H9 (cell line): ENCODE results near the gene GJD4. TPM values are rescaled to one million over a fixed set of nuclear protein-coding genes. Genes with fewer than 3 reads are reported as not detected.

ENCODE experiments used
- DNase-seq: peaks from one replicate; pipeline ENCODE4 v3.0.0-alpha.2; 2017
- H2AFZ ChIP-seq: one replicate; pipeline ENCODE4 v1.6.1; 2013; ENCODE audit warnings: mild to moderate bottlenecking, low read length, control low read depth, moderate library complexity
- H2AK5ac ChIP-seq: 2 replicates; pipeline ENCODE4 v1.6.1; 2013; ENCODE audit warnings: low read length, control low read depth, mixed read lengths; ENCODE audit not compliant: insufficient read length
- H2BK120ac ChIP-seq: one replicate; pipeline ENCODE4 v1.6.1; 2013; ENCODE audit warnings: low read depth, mild to moderate bottlenecking, low read length, control low read depth, inconsistent platforms; ENCODE audit not compliant: poor library complexity, severe bottlenecking
- H2BK12ac ChIP-seq: 2 replicates; pipeline ENCODE4 v1.6.1; 2013; ENCODE audit warnings: low read length, control low read depth, mixed read lengths, low read depth; ENCODE audit not compliant: insufficient read length
- H2BK15ac ChIP-seq: 2 replicates; pipeline ENCODE4 v1.6.1; 2013; ENCODE audit warnings: low read depth, low read length, control low read depth
- H2BK20ac ChIP-seq: one replicate; pipeline ENCODE4 v1.6.1; 2013; ENCODE audit warnings: low read depth, mild to moderate bottlenecking, low read length, control low read depth, inconsistent platforms; ENCODE audit not compliant: poor library complexity, severe bottlenecking
- H2BK5ac ChIP-seq: 2 replicates; pipeline ENCODE4 v1.6.1; 2013; ENCODE audit warnings: low read length, control low read depth, mixed read lengths; ENCODE audit not compliant: insufficient read length
- H3K14ac ChIP-seq: 2 replicates; pipeline ENCODE4 v1.6.1; 2013; ENCODE audit warnings: low read length, control low read depth; ENCODE audit not compliant: insufficient read depth
- H3K18ac ChIP-seq: 2 replicates; pipeline ENCODE4 v1.6.1; 2013; ENCODE audit warnings: low read depth, mild to moderate bottlenecking, mixed read lengths, low read length, control low read depth; ENCODE audit not compliant: insufficient read length
- H3K23ac ChIP-seq: 2 replicates; pipeline ENCODE4 v1.6.1; 2013; ENCODE audit warnings: low read length, control low read depth, mixed read lengths, low read depth; ENCODE audit not compliant: insufficient read length
- H3K23me2 ChIP-seq: 2 replicates; pipeline ENCODE4 v1.6.1; 2013; ENCODE audit warnings: low read depth, mild to moderate bottlenecking, mixed read lengths, low read length, control low read depth; ENCODE audit not compliant: insufficient read length, poor library complexity, severe bottlenecking
- H3K27ac ChIP-seq: 2 replicates; pipeline ENCODE4 v1.5.1; 2013; ENCODE audit warnings: low read length, control low read depth, mixed read lengths, low read depth; ENCODE audit not compliant: insufficient read length
- H3K27me3 ChIP-seq: 2 replicates; pipeline ENCODE4 v1.6.1; 2013; ENCODE audit warnings: low read length, control low read depth, inconsistent platforms; ENCODE audit not compliant: insufficient read depth
- H3K4ac ChIP-seq: 2 replicates; pipeline ENCODE4 v1.6.1; 2013; ENCODE audit warnings: low read depth, mild to moderate bottlenecking, control low read depth, inconsistent platforms, low read length, moderate library complexity
- H3K4me1 ChIP-seq: 2 replicates; pipeline ENCODE4 v1.6.1; 2013; ENCODE audit warnings: low read length, control low read depth, inconsistent platforms; ENCODE audit not compliant: insufficient read depth
- H3K4me2 ChIP-seq: 2 replicates; pipeline ENCODE4 v1.6.1; 2013; ENCODE audit warnings: low read length, control low read depth, mixed read lengths; ENCODE audit not compliant: insufficient read length, insufficient read depth
- H3K56ac ChIP-seq: 2 replicates; pipeline ENCODE4 v1.6.1; 2013; ENCODE audit warnings: low read depth, mild to moderate bottlenecking, mixed read lengths, low read length, control low read depth; ENCODE audit not compliant: insufficient read length
- H3K79me1 ChIP-seq: 2 replicates; pipeline ENCODE4 v1.6.1; 2013; ENCODE audit warnings: low read depth, mild to moderate bottlenecking, moderate library complexity, low read length, control low read depth, inconsistent platforms; ENCODE audit not compliant: insufficient read depth, poor library complexity, severe bottlenecking
- H3K79me2 ChIP-seq: 2 replicates; pipeline ENCODE4 v1.6.1; 2013; ENCODE audit warnings: low read length, control low read depth, inconsistent platforms; ENCODE audit not compliant: insufficient read depth
- H3K9ac ChIP-seq: 2 replicates; pipeline ENCODE4 v1.6.1; 2013; ENCODE audit warnings: low read length, control low read depth, mixed read lengths; ENCODE audit not compliant: insufficient read length; ENCODE audit errors: extremely low read depth
- H3K9me3 ChIP-seq: one replicate; pipeline ENCODE4 v1.6.1; 2013; ENCODE audit warnings: low read depth, low read length, inconsistent platforms; ENCODE audit not compliant: control insufficient read depth
- H3T11ph ChIP-seq: one replicate; pipeline ENCODE4 v1.6.1; 2013; ENCODE audit warnings: mild to moderate bottlenecking, low read length, control low read depth, inconsistent platforms
- H4K20me1 ChIP-seq: one replicate; pipeline ENCODE4 v1.6.1; 2013; ENCODE audit not compliant: control insufficient read depth, insufficient read length, insufficient read depth
- H4K5ac ChIP-seq: 2 replicates; pipeline ENCODE4 v1.6.1; 2013; ENCODE audit warnings: low read depth, mild to moderate bottlenecking, mixed read lengths, low read length, control low read depth; ENCODE audit not compliant: insufficient read length
- H4K8ac ChIP-seq: replicated peaks from 2 replicates; pipeline ENCODE4 v1.6.1; 2013; ENCODE audit warnings: low read length, control low read depth, mixed read lengths, low read depth; ENCODE audit not compliant: insufficient read length
- H4K91ac ChIP-seq: 2 replicates; pipeline ENCODE4 v1.6.1; 2013; ENCODE audit warnings: low read depth, mild to moderate bottlenecking, moderate library complexity, mixed read lengths, low read length, control low read depth; ENCODE audit not compliant: insufficient read length
- H3K27ac Mint-ChIP-seq, 3 experiments: 2 replicates in 2 of 3; 3 replicates in 1 of 3; pipeline ENCODE4 v1.8.0; 2020 to 2021; ENCODE audit warnings: mixed read lengths in 3 of 3, mild to moderate bottlenecking in 1 of 3, moderate library complexity in 1 of 3
- H3K27me3 Mint-ChIP-seq: 2 replicates; pipeline ENCODE4 v1.8.0; 2021; ENCODE audit warnings: low read depth, mild to moderate bottlenecking, moderate library complexity, mixed read lengths
- H3K36me3 Mint-ChIP-seq, 3 experiments: 2 replicates in 2 of 3; 3 replicates in 1 of 3; pipeline ENCODE4 v1.8.0; 2020 to 2021; ENCODE audit warnings: low read depth in 3 of 3, mixed read lengths in 3 of 3; ENCODE audit not compliant: insufficient read depth in 1 of 3
- H3K4me1 Mint-ChIP-seq, 2 experiments: 2 replicates each; pipeline ENCODE4 v1.8.0; 2020; ENCODE audit warnings: mixed read lengths in 2 of 2
- H3K4me3 Mint-ChIP-seq, 2 experiments: 2 replicates in 1 of 2; 3 replicates in 1 of 2; pipeline ENCODE4 v1.8.0; 2020 to 2021; ENCODE audit warnings: mild to moderate bottlenecking in 2 of 2, mixed read lengths in 2 of 2, moderate library complexity in 1 of 2
- H3K9me3 Mint-ChIP-seq, 2 experiments: 2 replicates in 1 of 2; 3 replicates in 1 of 2; pipeline ENCODE4 v1.8.0; 2020; ENCODE audit warnings: mild to moderate bottlenecking in 2 of 2, mixed read lengths in 2 of 2, moderate library complexity in 1 of 2
- WGBS: extraction: QIAGEN DNeasy Blood & Tissue Kit; methylation state at CpG from one replicate; pipeline ENCODE4 v1.1.7; 2013; ENCODE audit warnings: missing lambda C conversion rate, low lambda C conversion rate, mixed read lengths; ENCODE audit not compliant: insufficient read length; ENCODE audit errors: extremely low coverage; 5-methylcytosine and 5-hydroxymethylcytosine counted together
- total RNA-seq: library from RNA; stranded (reverse); gene quantifications from 2 replicates; pipeline ENCODE4 v1.2.1, GENCODE V29; 2021
- TF ChIP-seq, protein P1 (sequence below): fragments of 200-600 bp; sonication (generic); conservative IDR thresholded peaks from 3 replicates; pipeline ENCODE4 v1.8.0; 2021; ENCODE audit warnings: antibody characterized with exemption, mild to moderate bottlenecking

Gene GJD4
- total RNA-seq, 1 experiment from 2014 or later, result not detected

- Histone ChIP-seq H2BK5ac (no peak overlapping the region), H3K23me2 (no peaks in the 10 kb centered on the region), H2BK15ac (no peak overlapping the region), H3K4me2 (no peak overlapping the region), H3K27ac (no peak overlapping the region), H3K9ac (no peak overlapping the region), H3K4ac (no peak overlapping the region), H2BK20ac (no peak overlapping the region), H2AK5ac (no peak overlapping the region), H3K56ac (no peak overlapping the region), H3K14ac (no peak overlapping the region), H3K79me2 (no peaks in the 10 kb centered on the region), H3K18ac (no peak overlapping the region), H4K20me1 (no peaks in the 10 kb centered on the region), H2BK12ac (no peak overlapping the region), H3K4me1 (no peaks in the 10 kb centered on the region), H3K79me1 (no peaks in the 10 kb centered on the region), H3K9me3 (no peaks in the 10 kb centered on the region), H3T11ph (no peak overlapping the region), H2AFZ (no peak overlapping the region), H4K91ac (no peak overlapping the region), H3K23ac (no peak overlapping the region), H4K8ac (no peak overlapping the region), H4K5ac (no peak overlapping the region), H2BK120ac (no peak overlapping the region), H3K27me3 (no peaks in the 10 kb centered on the region)
- no peak for DNase-seq
- TF ChIP-seq, protein P1, sequence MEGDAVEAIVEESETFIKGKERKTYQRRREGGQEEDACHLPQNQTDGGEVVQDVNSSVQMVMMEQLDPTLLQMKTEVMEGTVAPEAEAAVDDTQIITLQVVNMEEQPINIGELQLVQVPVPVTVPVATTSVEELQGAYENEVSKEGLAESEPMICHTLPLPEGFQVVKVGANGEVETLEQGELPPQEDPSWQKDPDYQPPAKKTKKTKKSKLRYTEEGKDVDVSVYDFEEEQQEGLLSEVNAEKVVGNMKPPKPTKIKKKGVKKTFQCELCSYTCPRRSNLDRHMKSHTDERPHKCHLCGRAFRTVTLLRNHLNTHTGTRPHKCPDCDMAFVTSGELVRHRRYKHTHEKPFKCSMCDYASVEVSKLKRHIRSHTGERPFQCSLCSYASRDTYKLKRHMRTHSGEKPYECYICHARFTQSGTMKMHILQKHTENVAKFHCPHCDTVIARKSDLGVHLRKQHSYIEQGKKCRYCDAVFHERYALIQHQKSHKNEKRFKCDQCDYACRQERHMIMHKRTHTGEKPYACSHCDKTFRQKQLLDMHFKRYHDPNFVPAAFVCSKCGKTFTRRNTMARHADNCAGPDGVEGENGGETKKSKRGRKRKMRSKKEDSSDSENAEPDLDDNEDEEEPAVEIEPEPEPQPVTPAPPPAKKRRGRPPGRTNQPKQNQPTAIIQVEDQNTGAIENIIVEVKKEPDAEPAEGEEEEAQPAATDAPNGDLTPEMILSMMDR, result no peak
- Mint-ChIP-seq H3K36me3 (peaks cover 7 to 27% (median 11%) of the 10 kb centered on the region in 3 experiments; a peak in 6 of 7 replicates), H3K4me3 (no peak overlapping the region), H3K9me3 (no peaks in the 10 kb centered on the region; a peak in 3 of 5 replicates), H3K27me3 (no peaks in the 10 kb centered on the region), H3K4me1 (peaks cover 11 to 13% of the 10 kb centered on the region in 2 experiments), H3K27ac (no peak overlapping the region)
- WGBS, result no CpG with 5 or more reads among the region's 1 CpG
Observed at GRCh38 chr10:35572583-35572982, 32.6 kb upstream of the GJD4 start.
